Measurements from ENCODE around the gene TPP1.

TPP1 gene

GRCh38 chr11:6586434-6587359 is 32.5 kb downstream of the TPP1 start:
- no peak for DNase-seq

- no peak for DNase-seq
Measured at GRCh38 chr11:6584528-6584927, 34.7 kb downstream of the TPP1 start.

GRCh38 chr11:6583584-6583983 is 35.6 kb downstream of the TPP1 start:
- no peak for DNase-seq

- DNase-seq: no peak
Measured at GRCh38 chr11:6579681-6580080, 39.5 kb downstream of the TPP1 start.

DNA sequence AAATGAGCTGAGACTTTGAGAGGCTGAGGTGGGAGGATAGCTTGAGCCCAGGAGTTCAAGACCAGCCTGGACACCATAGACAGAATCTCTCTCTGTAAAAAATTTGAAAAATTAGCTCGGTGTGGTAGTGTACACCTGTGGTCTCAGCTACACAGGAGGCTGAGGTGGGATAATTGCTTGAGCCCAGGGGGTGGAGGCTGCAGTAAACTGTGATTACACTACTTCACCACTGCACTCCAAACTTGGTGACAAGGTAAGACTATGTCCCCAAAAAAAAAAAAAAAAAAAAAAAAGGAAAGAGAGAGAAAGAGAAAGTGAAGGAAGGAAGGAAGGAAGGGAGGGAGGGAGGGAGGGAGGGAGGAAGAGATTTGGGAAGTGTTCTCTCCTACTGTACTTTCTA is 41.1 kb downstream of the TPP1 start:
- no peak for DNase-seq

- DNase-seq: peak; percentile 34
Measured at GRCh38 chr11:6576471-6577373, 42.5 kb downstream of the TPP1 start.

DNA sequence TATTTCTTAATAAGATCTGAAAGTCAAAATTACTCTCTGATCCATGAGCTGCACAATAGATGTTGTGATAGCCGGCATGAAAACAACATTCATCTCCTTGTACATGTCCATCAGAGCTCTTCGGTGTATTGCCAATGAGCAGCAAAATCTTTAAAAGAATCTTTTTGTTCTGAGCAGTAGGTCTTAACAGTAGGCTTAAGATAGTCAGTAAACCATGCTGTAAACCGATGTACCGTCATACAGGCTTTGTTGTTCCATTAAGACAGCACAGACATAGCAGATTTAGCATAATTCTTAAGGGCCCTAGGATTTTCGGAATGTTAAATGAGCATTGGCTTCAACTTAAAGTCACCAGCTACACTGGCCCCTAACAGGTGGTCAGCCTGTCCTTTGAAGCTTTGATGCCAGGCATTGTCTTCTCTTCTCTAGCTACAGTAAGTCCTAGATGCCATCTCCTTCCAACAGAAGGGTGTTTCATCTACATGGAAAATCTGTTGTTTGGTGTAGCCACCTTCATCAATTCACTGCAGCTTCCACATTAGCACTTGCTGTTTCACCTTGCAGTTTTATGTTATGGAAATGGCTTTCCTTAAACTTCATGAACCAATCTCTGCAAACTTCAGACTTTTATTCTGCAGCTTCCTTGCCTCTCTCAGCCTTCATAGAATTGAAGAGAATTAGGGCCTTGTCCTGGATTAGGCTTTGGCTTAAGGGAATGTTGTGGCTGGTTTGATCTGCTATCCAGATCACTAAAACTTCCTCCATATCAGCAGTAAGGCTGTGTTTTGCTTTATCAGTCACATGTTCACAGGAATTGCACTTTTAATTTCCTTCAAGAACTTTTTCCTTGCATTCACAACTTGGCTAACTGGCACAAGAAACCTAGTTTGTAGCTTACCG is 44.2 kb downstream of the TPP1 start:
- DNase-seq: no peak

DNA sequence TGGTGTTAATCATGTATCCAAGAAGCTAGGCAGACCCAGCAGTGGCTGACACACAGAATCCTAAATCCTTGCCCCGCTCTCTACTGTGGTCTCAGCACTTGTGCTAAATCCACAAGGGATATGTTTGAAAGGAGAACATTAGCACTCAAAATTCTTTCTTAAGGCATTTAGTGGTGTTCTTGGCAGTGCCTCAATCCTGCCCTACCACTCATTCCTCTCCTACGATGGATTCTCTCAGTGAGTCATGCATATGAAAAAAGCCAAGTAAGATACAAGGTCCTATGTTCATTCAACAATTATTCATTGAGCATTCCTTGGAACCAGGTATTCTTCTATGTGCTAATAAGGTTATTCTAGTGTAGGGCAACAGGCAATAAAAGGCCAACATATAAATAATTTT is 47.0 kb downstream of the TPP1 start:
- no peak for DNase-seq

DNA sequence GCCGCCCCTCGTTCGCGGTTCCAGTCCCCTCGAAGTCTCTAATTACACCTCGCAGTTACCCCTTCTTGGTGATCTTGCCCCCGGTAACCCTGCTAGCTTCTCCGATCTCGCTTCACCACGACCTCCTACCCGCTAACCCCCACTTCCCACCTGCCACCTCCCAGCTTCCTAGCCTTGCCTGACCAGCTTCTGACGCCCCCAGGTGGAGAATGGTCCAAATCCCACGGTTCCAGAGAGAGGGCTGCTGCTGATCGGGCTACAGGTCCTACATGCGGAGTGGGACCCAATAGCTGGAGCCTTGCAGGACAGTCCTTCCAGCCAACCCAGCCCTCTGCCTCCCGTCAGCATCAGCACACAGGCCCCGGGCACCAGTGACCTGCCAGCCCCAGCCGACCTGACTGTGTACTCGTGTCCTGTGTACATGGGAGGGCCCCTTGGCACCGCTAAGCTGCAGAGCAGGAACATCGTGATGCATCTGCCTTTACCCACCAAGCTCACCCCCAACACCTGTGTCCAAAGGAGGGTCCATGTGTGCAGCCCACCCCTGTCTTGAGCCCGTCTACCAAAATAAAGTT is 47.7 kb downstream of the TPP1 start:
- DNase-seq: no peak

GRCh38 chr11:6570691-6571427 is 48.4 kb downstream of the TPP1 start:
- no peak for DNase-seq

DNA sequence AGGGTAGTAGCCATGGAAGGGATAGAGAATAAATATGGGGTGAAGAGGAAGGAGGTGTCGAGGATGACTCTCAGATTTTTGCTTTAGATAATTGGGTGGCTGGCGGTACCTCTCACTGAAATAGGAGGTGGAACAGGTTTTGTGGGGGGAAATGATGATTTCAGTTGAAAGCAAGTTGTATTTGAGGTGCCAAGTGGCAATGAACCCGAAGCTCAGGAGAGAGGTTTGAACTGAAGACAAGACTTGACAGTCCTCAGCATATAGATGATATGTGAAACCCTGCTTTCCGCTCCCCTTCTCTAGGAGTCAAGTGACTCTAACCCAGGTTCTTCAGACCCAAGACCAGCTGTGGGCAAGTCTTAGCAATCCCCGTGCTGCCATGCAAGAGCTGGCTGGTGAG is 49.5 kb downstream of the TPP1 start:
- DNase-seq: no peak

- DNase-seq: peak; percentile 46
Measured at GRCh38 chr11:6568191-6568918, 50.9 kb downstream of the TPP1 start.

DNA sequence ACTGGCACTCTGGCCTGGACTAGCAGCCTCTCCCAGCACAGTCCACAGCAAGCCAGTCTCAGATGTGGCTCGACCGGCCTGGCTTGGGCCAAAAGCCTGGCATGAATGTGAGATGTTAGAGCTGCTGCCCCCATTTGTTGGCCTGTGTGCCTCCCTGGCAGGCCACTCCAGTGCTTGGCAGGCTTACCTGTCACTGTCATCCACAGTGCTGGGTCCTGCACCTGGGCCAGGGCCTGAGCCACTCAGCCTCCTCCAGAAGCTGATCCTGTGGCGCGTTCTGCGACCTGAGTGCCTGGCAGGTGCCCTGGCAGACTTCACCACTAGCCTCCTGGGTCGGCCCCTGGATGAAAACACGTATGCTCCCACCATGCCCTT is 51.9 kb downstream of the TPP1 start:
- no peak for DNase-seq

GRCh38 chr11:6566704-6567370 is 52.4 kb downstream of the TPP1 start:
- DNase-seq: no peak

DNA sequence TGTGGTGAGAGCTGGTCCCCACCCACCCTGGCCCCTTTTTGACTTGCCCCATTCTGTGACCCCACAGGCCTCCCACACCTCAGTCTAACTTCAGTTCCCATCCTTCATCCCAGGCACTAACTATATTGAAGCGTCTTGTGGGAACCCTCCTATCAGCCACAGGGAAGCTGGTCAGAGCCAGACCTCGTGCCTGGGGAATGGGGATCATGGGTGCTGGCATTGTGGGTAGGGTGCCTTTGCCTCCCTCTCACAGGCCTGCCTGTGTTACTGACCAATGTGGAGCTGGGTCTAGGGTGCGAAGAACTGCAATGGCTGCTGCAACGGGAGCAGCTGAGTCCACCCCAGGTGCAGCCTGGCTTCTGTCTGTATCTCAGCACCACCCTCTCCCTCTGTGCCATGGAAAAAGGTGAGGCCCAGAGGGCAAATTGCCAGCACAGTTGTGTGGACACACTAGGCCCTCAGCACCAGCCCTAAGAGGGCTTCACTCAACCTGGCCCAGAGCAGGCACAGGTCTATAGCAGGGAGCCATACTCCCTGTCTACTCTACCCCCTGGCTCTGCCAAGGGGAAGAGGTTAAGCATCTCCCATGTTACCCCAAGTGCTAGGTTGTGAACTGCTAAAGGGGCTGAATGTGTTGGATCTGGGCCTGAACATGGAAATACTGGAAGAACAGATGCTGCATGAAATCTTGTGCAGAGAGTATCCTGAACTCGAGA is 53.1 kb downstream of the TPP1 start:
- DNase-seq: no peak

DNA sequence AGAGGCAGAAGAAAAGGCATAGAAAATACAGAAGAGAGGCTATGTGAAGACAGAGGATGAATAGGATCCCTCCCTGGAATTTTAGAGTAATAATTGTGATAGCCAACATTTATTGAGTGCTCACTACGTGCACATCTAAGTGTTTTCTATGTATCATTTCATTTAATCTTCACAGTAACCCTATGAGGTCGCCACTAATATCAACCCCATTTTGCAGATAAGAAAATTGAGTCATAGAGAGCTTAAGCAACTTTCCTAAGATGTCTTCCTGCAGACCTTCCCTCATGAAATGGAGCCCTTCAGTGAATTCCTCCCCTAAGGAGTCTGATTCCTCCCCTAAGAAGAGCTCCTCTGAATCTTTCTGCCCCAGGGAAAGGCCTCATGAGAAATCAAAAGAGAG is 53.9 kb downstream of the TPP1 start:
- no peak for DNase-seq

DNA sequence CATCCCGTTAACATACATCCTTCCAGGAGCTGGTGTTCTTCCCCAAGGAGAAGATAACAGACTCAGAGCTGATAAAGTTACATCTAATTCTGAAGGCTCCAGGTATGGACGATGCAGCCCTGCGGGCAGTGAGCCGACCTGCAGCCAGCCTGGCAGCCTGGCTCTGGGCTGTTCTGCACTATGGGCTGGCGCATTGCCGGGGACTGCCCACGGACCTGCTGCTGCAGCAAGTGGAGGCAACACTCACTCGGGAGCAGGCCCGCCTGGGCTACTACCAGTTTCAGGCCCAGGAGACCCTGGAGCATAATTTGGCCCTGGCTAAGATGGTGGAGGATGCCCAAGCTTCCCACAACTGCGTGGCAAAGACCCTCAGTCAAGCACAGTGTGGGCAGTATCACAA is 55.6 kb downstream of the TPP1 start:
- no peak for DNase-seq

- DNase-seq: no peak
Measured at GRCh38 chr11:6563121-6563619, 56.1 kb downstream of the TPP1 start.

Measured in COR-L47 (cell line).